NCI-H1105 (cell line): ENCODE data around the gene COG8.
"Not testable (repeated sequence)": the region's sequence is repeated elsewhere in the genome, so short reads cannot be mapped to it uniquely, and the experiment has no call there.

Experiments
- DNase-seq: peaks from one replicate; lab custom pipeline; 2025; lab: John Stamatoyannopoulos, UW

Gene COG8

DNA sequence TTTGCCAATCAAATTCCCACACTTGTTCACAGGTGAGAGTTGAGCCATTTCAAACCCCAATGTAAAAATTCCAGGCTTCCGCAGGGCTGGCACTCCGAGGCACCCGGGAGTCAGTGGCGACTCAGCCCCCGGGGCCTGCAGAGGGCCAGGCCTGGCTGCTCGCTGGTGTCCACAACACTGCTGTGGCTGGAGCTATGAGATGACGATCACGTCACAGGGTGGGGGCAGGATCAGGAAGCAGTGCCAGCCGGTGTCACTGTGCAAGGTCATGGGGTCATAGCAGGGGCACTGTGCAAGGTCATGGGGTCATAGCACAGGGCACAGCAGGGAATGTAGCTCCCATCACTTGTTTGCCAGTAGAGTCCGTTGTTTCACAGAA, 20.5 kb downstream of the COG8 start:
- no peak for DNase-seq

- DNase-seq = no peak
Measured at GRCh38 chr16:69318177-69318910, 21.0 kb downstream of the COG8 start.

DNA sequence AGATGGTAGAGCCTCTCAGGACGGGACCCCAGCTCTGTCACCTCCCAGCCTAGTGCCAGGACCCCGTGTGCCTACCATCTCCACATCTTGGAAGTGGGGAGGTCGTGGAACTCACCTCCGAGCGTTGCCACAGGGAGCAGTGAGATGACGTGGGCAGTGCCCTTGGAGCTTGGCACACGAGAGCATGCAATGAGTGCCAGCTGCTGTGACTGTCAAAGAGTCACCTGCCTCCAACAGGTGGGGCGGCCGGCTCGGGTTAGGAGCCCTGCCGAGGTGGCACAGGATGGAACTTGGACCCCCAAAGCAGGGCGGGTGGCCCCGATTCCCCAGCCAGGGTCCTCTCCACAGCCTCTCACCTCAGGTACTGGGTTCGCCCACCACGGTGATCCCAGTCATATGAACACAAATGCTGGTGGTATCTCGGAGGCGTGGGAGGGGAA, 22.7 kb downstream of the COG8 start:
- DNase-seq = no peak

DNA sequence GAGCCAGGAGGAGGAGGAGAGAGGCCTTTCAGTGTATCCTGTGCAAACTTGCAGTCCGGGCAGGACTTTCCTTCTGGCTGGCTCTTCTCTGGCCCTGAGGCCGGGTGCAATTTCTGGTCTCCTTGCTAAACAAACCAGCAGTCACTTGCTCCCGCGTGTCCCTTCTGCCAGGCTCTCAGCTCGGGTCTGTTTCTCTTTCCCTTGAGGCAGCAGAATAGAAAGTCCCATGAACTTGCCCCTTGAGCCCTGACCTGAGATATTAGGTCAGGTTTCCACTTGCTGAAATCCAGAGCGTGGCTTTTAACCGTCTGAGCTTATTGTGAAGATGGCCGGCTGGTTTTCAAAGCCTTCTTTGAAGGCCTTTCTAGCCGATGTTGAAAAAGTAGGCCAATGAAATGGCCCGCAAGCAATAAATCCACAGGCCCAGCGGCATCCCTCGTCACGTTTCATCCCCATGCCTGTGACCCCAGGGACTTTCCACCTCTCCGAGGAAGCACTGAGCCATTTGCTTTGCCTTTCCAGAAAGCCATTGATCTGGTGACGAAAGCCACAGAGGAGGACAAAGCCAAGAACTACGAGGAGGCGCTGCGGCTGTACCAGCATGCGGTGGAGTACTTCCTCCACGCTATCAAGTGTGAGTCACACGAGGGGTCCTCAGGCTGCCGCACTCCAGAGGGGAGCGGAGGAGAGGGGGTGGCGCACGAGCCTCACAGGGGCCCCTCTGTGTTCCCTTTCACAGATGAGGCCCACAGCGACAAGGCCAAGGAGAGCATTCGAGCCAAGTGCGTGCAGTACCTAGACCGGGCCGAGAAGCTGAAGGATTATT, 23.7 kb downstream of the COG8 start:
- no peak for DNase-seq

GRCh38 chr16:69314534-69314933, 24.8 kb downstream of the COG8 start:
- DNase-seq = no peak

DNA sequence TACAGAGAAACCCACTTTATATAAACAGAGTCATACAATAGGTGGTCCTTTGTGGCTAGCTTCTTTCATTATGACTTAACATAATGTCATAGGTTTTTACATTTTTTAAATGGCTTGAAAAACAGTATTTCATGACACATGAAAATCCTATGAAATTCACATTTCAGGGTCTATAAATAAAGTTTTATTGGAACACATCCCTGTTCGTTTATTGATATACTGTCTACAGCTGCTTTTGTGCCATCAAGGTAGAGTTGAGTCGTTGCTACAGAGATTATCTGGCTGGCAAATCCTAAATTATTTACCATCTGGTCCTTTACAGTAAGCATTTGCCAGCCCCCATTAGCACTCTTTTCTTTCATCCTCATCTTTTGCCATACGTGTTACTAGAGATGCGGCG, 25.9 kb downstream of the COG8 start:
- DNase-seq = no peak

DNA sequence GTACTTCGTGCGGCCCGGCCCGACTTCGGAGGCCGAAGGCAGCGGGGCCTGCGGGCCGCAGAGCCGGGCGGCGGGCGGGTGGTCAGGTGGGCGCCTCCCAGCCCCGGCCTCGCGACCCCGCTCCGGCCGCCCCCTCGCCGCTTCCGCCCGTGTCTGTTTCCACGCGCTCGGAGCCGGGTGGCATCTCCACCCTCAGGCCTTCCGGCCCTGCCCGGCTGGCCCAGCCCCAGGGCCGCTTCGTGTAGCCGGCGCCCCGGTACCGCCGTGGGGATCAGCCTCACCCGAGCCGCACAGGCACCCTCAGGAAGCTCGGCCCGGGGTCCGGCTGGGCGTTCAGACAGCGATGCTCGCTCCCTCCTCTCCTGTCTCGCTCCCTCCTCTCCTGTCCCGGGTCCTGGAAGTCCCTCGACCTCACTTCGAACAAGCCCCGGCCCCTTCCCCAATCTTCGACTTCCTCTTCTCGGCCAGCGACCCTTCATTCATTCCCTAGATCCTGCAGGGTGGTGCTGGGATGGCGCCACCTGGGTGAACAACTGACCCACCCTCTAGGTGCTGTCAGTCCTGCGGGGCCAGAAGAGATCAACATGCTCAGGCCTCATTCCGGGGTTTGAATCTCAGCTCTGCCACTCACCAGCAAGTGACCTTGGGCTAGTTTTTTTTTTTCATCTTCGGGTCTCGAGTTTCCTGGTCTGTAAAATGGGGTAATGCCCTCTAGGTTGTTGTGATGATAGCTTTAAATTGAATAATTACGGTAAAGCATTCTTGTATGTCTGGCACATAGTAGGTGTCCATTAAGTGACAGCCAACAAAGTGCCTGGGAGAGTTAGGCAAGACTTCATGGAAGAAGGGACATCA, 27.6 kb downstream of the COG8 start:
- no peak for DNase-seq

DNA sequence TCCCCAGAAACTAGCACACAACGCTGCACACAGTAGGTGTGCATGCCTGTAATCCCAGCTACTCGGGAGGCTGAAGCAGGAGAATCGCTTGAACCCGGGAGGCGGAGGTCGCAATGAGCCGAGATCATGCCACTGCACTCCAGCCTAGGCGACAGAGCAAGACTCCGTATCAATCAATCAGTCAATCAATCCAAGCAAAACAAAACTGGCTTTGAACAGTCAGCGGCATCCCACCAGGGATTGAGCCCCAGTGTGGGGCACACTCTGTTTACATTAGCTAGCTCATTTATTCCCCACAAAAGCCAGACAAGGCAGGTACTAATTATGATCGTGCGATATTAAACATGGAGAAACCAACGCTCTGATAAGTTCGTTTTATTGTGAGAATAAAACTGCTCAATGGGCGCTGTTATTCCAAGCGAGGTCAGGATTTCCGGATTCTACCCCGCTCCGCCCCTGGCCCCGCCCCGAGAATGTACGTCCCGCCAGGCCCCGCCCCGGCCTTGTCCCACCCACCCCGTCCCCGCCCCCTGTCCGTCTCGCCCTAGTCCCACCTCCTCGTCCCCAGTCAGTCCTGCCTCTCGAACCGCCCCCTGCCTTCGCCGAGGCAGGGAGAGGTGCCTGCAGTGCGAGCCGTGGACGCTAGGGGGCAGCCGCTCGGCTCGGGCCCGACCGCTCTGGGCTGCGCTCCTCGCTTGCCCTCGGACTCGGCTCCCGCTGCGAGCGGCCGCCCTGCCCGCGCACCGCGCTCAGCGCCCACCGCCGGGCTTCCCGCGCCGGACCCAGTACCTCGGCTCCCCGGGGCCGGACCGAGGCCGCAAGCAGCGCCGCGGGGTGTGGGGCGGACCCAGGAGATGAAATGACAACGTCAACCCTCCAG, 28.5 kb downstream of the COG8 start, which contains the start of gene VPS4A:
VPS4A (plus strand) TSS at position 698 of the 880 bp plus-strand sequence; CDS start at position 860, 162 bp downstream.
- peak; percentile 77 for DNase-seq

- no peak for DNase-seq
Measured at GRCh38 chr16:69309316-69309715, 30.0 kb downstream of the COG8 start.

- no peak for DNase-seq
Measured at GRCh38 chr16:69307856-69308255, 31.5 kb downstream of the COG8 start.

- no peak for DNase-seq
Measured at GRCh38 chr16:69307091-69307490, 32.3 kb downstream of the COG8 start.

DNA sequence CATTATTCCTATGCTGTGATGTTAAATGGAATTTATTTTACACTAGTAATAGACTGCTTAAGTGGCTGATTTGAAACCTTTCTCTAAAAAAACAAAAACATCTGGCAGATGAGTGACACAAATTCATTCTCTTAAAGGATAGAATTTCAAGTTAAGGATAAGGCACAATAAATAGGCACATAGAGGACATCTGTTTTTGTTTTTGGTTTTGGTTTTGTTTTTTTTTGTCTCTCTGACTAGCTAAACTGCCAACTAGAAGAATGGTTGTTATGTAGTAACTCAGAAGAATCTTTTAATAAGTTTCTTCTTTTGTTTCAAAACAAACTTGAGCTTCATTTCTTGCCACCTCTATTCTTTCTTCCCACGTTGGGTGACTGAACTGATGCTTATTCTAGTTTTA, 33.3 kb downstream of the COG8 start:
- no peak for DNase-seq

DNA sequence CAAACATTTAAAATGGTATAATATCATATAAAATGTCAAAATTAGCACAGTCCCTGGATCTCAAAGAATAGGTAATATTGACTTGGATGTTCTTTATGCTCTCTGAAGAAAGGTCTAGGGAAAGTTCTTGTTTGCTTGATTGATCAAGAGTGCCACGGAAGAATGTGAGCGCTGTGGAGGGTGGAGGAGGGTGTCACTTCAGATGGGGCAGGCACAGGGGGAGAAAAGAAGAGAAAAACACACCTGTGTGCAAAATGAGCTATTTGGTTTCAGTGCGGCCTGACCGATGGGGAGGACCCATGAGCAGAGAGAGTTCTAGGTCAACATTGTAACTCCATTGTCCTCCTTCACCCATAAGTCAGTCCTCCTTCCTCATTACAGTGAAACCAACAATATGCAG, 37.1 kb downstream of the COG8 start:
- DNase-seq = no peak

GRCh38 chr16:69301861-69302260, 37.5 kb downstream of the COG8 start:
- DNase-seq = no peak

- DNase-seq = no peak
Measured at GRCh38 chr16:69301187-69301586, 38.2 kb downstream of the COG8 start.

DNA sequence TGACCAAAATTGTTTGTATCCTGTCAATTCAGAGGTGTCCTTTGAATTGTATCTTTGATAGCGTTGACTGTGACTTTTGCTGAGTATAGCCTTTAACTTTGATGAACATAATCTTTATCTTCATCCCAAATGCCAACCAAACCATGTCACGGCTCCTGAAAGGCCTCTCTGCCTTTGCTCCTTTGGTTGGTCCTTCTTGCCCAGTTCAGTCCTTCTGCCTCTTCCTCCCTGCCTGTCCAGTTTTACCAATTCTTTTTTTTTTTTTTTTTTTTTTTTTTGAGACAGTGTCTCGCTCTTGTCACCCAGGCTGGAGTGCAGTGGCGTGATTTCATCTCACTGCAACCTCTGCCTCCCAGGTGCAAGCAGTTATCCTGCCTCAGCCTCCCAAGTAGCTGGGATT, 41.1 kb downstream of the COG8 start:
- DNase-seq = no peak

DNA sequence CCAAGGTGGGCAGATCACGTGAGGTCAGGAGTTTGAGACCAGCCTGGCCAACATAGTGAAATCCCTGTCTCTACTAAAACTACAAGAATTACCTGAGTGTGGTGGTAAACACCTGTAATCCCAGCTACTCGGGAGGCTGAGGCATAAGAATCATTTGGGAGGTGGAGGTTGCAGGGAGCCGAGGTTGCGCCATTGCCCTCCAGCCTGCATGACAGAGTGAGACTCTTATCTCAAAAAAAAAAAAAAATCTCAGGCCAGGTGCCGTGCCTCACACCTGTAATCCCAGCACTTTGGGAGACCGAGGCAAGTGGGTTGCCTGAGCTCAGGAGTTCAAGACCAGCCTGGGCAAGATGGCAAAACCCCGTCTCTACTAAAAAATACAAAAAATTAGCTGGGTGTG, 42.6 kb downstream of the COG8 start:
- DNase-seq = not testable (repeated sequence)

- DNase-seq = no peak
Measured at GRCh38 chr16:69294051-69294450, 45.3 kb downstream of the COG8 start.

DNA sequence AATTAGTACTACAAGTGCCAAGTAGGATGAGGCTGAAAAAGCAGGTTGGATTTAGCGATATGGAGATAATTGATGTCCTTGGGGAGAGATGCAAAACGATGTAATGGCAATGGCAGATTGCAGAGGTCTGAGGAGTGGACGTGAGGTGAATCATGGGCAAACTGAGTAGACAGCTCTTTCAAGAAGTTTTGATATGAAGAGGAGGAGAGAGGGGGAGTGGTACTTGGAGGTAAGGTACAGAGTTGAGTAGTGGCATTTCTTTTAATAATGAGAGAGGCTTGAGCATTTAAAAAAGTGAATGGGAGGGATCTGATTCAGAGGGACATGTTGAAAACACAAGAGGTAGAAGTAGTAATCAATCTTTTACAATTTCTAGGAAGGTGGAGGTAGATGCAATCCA, 46.0 kb downstream of the COG8 start:
- no peak for DNase-seq

GRCh38 chr16:69291657-69292056, 47.7 kb downstream of the COG8 start:
- not testable (repeated sequence) for DNase-seq

GRCh38 chr16:69286941-69287713, 52.2 kb downstream of the COG8 start:
- DNase-seq = peak; percentile 27
